ENCODE measurements around the gene PRCC. TPM values are rescaled to one million over a fixed set of nuclear protein-coding genes. Genes with fewer than 3 reads are reported as not detected.

Gene PRCC
- total RNA-seq, 1 donor, result 28.3 TPM

- no peak overlapping the region for H3K4me3 ChIP-seq (ENCODE audit: low read depth, low read length)
- DNase-seq (ENCODE audit: low read depth), result peak; percentile 96
- TF ChIP-seq CTCF (IDR thresholded peaks at IDR 0.05; ENCODE audit: insufficient read depth, low read length), result no peak
Observed at GRCh38 chr1:156805766-156806511, 38.6 kb downstream of the PRCC start.

- H3K4me3 ChIP-seq (ENCODE audit: low read depth, low read length), result no peak overlapping the region
- TF ChIP-seq CTCF (IDR thresholded peaks at IDR 0.05; ENCODE audit: insufficient read depth, low read length), result no peak
- DNase-seq (ENCODE audit: low read depth), result no peak
Observed at GRCh38 chr1:156806512-156807440, 39.4 kb downstream of the PRCC start.

- DNase-seq (ENCODE audit: low read depth), result no peak
- H3K4me3 ChIP-seq (ENCODE audit: low read depth, low read length), result no peak overlapping the region
- no peak for TF ChIP-seq CTCF (IDR thresholded peaks at IDR 0.05; ENCODE audit: insufficient read depth, low read length)
Observed at GRCh38 chr1:156807627-156808026, 40.3 kb downstream of the PRCC start.

- H3K4me3 ChIP-seq (ENCODE audit: low read depth, low read length), result no peak overlapping the region
- no peak for TF ChIP-seq CTCF (IDR thresholded peaks at IDR 0.05; ENCODE audit: insufficient read depth, low read length)
- no peak for DNase-seq (ENCODE audit: low read depth)
Observed at GRCh38 chr1:156808186-156809030, 41.1 kb downstream of the PRCC start.

GRCh38 chr1:156809281-156809680 is 41.9 kb downstream of the PRCC start:
- no peak for TF ChIP-seq CTCF (IDR thresholded peaks at IDR 0.05; ENCODE audit: insufficient read depth, low read length)

GRCh38 chr1:156809711-156810366 is 42.5 kb downstream of the PRCC start:
- no peak for TF ChIP-seq CTCF (IDR thresholded peaks at IDR 0.05; ENCODE audit: insufficient read depth, low read length)
- no peak overlapping the region for H3K4me3 ChIP-seq (ENCODE audit: low read depth, low read length)
- no peak for DNase-seq (ENCODE audit: low read depth)

More at GRCh38 chr1:156809281-156809680, 41.9 kb downstream of the PRCC start:
- H3K4me3 ChIP-seq (ENCODE audit: low read depth, low read length), result no peak overlapping the region
- no peak for DNase-seq (ENCODE audit: low read depth)
